ENCODE results near the gene TMEM129.
"Not testable (repeated sequence)": the region's sequence is repeated elsewhere in the genome, so short reads cannot be mapped to it uniquely, and the experiment has no call there.

The TMEM129 gene

DNA sequence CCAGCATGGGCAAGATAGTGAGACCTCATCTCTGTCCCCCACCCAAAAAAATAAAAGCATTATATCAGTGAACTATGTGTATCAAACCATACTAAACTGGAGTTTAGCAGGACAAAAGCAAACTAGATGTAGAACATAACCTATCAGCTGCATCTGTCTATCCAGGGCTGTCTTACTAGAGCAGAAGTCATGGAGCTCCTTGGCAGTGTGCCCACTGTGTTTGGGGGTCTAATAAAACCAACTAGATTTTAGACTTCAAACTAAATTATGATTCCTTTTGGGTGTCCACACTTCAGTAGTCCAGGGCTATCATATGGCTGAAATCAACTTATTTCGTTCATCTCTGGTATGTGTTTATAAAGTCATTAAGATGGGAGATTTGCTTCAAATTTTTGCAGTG, 17.3 kb downstream of the TMEM129 start:
- TF ChIP-seq SETDB1 (IDR thresholded peaks at IDR 0.05; ENCODE audit: insufficient read length, low read length) (no peak), PRDM10 (tag by site-specific recombination; IDR thresholded peaks at IDR 0.05) (no peak), ZNF513 (tag by site-specific recombination; IDR thresholded peaks at IDR 0.05) (no peak), BCL11B (tag by site-specific recombination; IDR thresholded peaks at IDR 0.05; ENCODE audit: low read depth) (no peak), ZNF274 (IDR thresholded peaks at IDR 0.05; ENCODE audit: low read length) (no peak), ZNF274 (tag by site-specific recombination; IDR thresholded peaks at IDR 0.05; ENCODE audit: borderline replicate concordance) (no peak), ZNF416 (tag by site-specific recombination; IDR thresholded peaks at IDR 0.05) (no peak), ZNF560 (tag by site-specific recombination; IDR thresholded peaks at IDR 0.05; ENCODE audit: borderline replicate concordance) (no peak), ZXDB (tag by site-specific recombination; IDR thresholded peaks at IDR 0.05) (no peak), ZNF670 (tag by site-specific recombination; IDR thresholded peaks at IDR 0.05; ENCODE audit: low read depth) (no peak), ZNF324 (tag by site-specific recombination; IDR thresholded peaks at IDR 0.05) (no peak)
- Histone ChIP-seq H3K36me3 (ENCODE audit: control insufficient read depth in 2 of 2, insufficient read depth in 1 of 2, low read length in 2 of 2) (peaks cover 32 to 91% of the 10 kb centered on the region in 2 experiments), H3K4me1 (ENCODE audit: control insufficient read depth, insufficient read depth, low read length) (no peaks in the 10 kb centered on the region), H3K9me3 (ENCODE audit: control insufficient read depth, insufficient read depth, low read depth, low read length) (no peaks in the 10 kb centered on the region), H3K4me3 (ENCODE audit: low read depth, low read length) (no peak overlapping the region), H3K27ac (ENCODE audit: extremely low read depth, low read depth, low read length) (no peak overlapping the region)
- ChIA-PET CTCF (interaction anchor here (0.7 to 5.4 kb wide), 2 partner anchors 10 to 1212 kb away, joined by 4 to 36 read pairs; no protein-coding TSS in a partner anchor), POLR2A (interaction anchor here (1.0 kb wide), 1 partner anchor 12 kb away, joined by 3 read pairs; no protein-coding TSS in a partner anchor)

DNA sequence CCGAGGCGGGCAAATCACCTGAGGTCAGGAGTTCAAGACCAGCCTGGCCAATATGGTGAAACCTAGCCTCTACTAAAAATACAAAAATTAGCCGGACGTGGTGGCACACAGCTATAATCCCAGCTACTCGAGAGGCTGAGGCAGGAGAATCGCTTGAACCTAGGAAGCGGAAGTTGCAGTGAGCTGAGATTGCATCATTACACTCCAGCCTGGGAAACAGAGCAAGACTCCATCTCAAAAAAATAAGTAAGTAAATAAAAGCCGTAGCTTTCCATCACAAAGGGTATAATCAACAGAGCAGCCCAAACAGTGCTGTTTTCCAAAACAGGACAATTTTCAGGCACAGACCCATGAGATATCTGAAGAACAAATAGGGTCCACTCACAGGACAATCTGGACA, 19.5 kb downstream of the TMEM129 start:
- not testable (repeated sequence) for H3K9me3 ChIP-seq (ENCODE audit: control insufficient read depth, insufficient read depth, low read depth, low read length); H3K4me3 ChIP-seq (ENCODE audit: low read depth, low read length); H3K4me1 ChIP-seq (ENCODE audit: control insufficient read depth, insufficient read depth, low read length); H3K27ac ChIP-seq (ENCODE audit: extremely low read depth, low read depth, low read length)
- ChIA-PET POLR2A (interaction anchor here (1.7 kb wide), 1 partner anchor 10 kb away, joined by 9 read pairs; the partner anchor contains the start of gene SLBP), CTCF (interaction anchor here (0.6 to 5.4 kb wide), 2 partner anchors 8 to 13 kb away, joined by 3 to 36 read pairs; no protein-coding TSS in a partner anchor)
- H3K36me3 ChIP-seq (ENCODE audit: control insufficient read depth in 2 of 2, insufficient read depth in 1 of 2, low read length in 2 of 2), result peaks cover 42 to 96% of the 10 kb centered on the region in 2 experiments

DNA sequence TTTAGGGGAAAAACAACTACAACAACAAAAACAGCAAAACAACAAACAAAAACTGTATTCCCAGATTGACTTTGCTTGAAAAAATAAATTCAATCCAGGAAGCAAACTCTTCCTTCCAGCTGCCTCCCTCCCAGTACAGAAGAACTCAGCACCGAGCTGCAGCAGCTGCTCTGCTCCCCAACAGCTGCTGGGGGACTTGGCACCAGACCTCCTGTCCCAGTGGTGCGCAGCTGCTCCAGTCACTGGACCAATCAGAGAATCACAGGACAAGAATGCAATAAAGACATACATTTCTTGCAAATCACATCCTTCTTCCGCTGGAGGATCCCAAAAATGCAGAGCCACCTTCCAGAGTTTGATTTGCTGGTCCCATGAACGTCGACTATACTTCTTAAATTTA, 25.2 kb downstream of the TMEM129 start:
- Histone ChIP-seq H3K36me3 (ENCODE audit: control insufficient read depth in 2 of 2, insufficient read depth in 1 of 2, low read length in 2 of 2) (peaks cover 45 to 97% of the 10 kb centered on the region in 2 experiments), H3K9me3 (ENCODE audit: control insufficient read depth, insufficient read depth, low read depth, low read length) (no peaks in the 10 kb centered on the region), H3K4me1 (ENCODE audit: control insufficient read depth, insufficient read depth, low read length) (no peaks in the 10 kb centered on the region), H3K27ac (ENCODE audit: extremely low read depth, low read depth, low read length) (no peak overlapping the region), H3K4me3 (ENCODE audit: low read depth, low read length) (no peak overlapping the region)
- ChIA-PET POLR2A (interaction anchor here (0.6 to 1.5 kb wide), 4 partner anchors 10 to 1042 kb away, joined by 3 to 7 read pairs (median 4); no protein-coding TSS in a partner anchor), CTCF (interaction anchor here (5.0 kb wide), 1 partner anchor 32 kb away, joined by 61 read pairs; no protein-coding TSS in a partner anchor)
- TF ChIP-seq ZNF747 (tag by site-specific recombination; IDR thresholded peaks at IDR 0.05), result no peak
- no peak for TF ChIP-seq ZNF677 (tag by site-specific recombination; IDR thresholded peaks at IDR 0.05)
- no peak for TF ChIP-seq GFI1B (tag by site-specific recombination; IDR thresholded peaks at IDR 0.05)
